Type B pancreatic cell (in vitro differentiated cells): ENCODE measurements around the gene CABLES1. TPM values are rescaled to one million over a fixed set of nuclear protein-coding genes. Genes with fewer than 3 reads are reported as not detected.
"Not testable (repeated sequence)": the region's sequence is repeated elsewhere in the genome, so short reads cannot be mapped to it uniquely, and the experiment has no call there.

ENCODE experiments used
- DNase-seq: peaks from one replicate; pipeline ENCODE4 v3.0.0; 2021; ENCODE audit warnings: mixed read lengths; ENCODE audit not compliant: unreplicated experiment; ENCODE audit errors: extremely low spot score
- H3K27ac Mint-ChIP-seq: 2 replicates; pipeline ENCODE4 v1.8.0; 2021; ENCODE audit warnings: mild to moderate bottlenecking, mixed read lengths
- H3K27me3 Mint-ChIP-seq: 2 replicates; pipeline ENCODE4 v1.8.0; 2021; ENCODE audit warnings: mixed read lengths
- H3K36me3 Mint-ChIP-seq: 2 replicates; pipeline ENCODE4 v1.8.0; 2021; ENCODE audit warnings: mixed read lengths
- H3K4me1 Mint-ChIP-seq: one replicate; pipeline ENCODE4 v1.8.0; 2021; ENCODE audit warnings: mixed read lengths; ENCODE audit not compliant: unreplicated experiment
- H3K4me3 Mint-ChIP-seq: 2 replicates; pipeline ENCODE4 v1.8.0; 2021; ENCODE audit warnings: mild to moderate bottlenecking, mixed read lengths
- H3K9me3 Mint-ChIP-seq: 2 replicates; pipeline ENCODE4 v1.8.0; 2021; ENCODE audit warnings: mixed read lengths
- total RNA-seq: library from RNA; stranded (reverse); gene quantifications from 2 replicates; pipeline ENCODE4 v1.2.1, GENCODE V29; 2021; ENCODE audit warnings: low replicate concordance
- TF ChIP-seq, protein P1 (sequence below): fragments of 200-600 bp; sonication (generic); conservative IDR thresholded peaks from 2 replicates; pipeline ENCODE4 v1.5.0; 2021; ENCODE audit warnings: antibody characterized with exemption, mild to moderate bottlenecking

CABLES1 gene
- total RNA-seq, 1 donor from 2014 or later: 11.4 TPM

- TF ChIP-seq, protein P1, sequence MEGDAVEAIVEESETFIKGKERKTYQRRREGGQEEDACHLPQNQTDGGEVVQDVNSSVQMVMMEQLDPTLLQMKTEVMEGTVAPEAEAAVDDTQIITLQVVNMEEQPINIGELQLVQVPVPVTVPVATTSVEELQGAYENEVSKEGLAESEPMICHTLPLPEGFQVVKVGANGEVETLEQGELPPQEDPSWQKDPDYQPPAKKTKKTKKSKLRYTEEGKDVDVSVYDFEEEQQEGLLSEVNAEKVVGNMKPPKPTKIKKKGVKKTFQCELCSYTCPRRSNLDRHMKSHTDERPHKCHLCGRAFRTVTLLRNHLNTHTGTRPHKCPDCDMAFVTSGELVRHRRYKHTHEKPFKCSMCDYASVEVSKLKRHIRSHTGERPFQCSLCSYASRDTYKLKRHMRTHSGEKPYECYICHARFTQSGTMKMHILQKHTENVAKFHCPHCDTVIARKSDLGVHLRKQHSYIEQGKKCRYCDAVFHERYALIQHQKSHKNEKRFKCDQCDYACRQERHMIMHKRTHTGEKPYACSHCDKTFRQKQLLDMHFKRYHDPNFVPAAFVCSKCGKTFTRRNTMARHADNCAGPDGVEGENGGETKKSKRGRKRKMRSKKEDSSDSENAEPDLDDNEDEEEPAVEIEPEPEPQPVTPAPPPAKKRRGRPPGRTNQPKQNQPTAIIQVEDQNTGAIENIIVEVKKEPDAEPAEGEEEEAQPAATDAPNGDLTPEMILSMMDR: no peak
- no peak overlapping the region for H3K4me3 Mint-ChIP-seq
- H3K27ac Mint-ChIP-seq: no peak overlapping the region
- H3K27me3 Mint-ChIP-seq: peaks cover 22% of the 10 kb centered on the region
- H3K36me3 Mint-ChIP-seq: no peaks in the 10 kb centered on the region
- no peak for DNase-seq
- H3K4me1 Mint-ChIP-seq: peaks cover 13% of the 10 kb centered on the region
- H3K9me3 Mint-ChIP-seq: no peaks in the 10 kb centered on the region
These were observed 41.5 kb upstream of the CABLES1 start for GRCh38 chr18:23093772-23094171.

- H3K4me3 Mint-ChIP-seq: no peak overlapping the region
- H3K27me3 Mint-ChIP-seq: peaks cover 22% of the 10 kb centered on the region
- no peaks in the 10 kb centered on the region for H3K9me3 Mint-ChIP-seq
- no peaks in the 10 kb centered on the region for H3K36me3 Mint-ChIP-seq
- TF ChIP-seq, protein P1: no peak
- no peak overlapping the region for H3K27ac Mint-ChIP-seq
- DNase-seq: no peak
- H3K4me1 Mint-ChIP-seq: peaks cover 13% of the 10 kb centered on the region
These were observed 40.7 kb upstream of the CABLES1 start for GRCh38 chr18:23094411-23095190.

DNA sequence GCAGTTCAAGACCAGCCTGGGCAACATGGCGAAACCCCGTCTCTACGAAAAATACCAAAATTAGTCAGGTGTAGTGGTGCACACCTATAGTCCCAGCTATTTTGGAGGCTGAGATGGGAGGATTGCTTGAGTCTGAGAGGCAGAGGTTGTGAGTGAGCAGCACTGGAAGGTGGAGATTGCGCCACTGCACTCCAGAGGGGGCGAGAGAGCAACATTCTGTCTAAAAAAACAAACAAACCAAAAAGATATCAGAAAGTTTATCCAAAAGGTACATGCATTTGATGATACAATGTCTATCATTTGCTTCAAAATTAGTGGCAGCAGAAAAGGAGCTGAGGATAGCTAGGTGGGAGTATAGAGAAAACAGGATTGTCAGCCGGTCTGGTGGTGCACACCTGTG is 39.8 kb upstream of the CABLES1 start:
- H3K27ac Mint-ChIP-seq: no peak overlapping the region
- no peak for DNase-seq

DNA sequence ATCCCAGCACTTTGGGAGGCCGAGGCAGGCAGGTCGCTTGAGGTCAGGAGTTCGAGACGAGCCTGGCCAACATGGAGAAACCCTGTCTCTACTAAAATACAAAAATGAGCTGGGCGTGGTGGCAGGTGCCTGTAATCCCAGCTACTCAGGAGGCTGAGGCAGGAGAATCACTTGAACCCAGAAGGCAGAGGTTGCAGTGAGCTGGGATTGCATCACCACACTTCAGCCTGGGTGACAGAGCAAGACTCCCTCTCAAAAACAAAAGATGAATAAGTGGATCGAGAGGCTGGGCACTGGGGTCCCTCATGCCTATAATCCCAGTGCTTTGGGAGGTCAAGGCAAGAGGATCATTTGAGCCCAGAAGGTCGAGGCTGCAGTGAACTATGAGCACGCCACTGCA is 38.3 kb upstream of the CABLES1 start:
- not testable (repeated sequence) for H3K27ac Mint-ChIP-seq, H3K9me3 Mint-ChIP-seq, DNase-seq, H3K4me3 Mint-ChIP-seq, H3K36me3 Mint-ChIP-seq
- peaks cover 22% of the 10 kb centered on the region for H3K27me3 Mint-ChIP-seq
- H3K4me1 Mint-ChIP-seq: peaks cover 16% of the 10 kb centered on the region

More for the DNA sequence above, 39.8 kb upstream of the CABLES1 start:
- no peak overlapping the region for H3K4me3 Mint-ChIP-seq
- peaks cover 13% of the 10 kb centered on the region for H3K4me1 Mint-ChIP-seq
- H3K9me3 Mint-ChIP-seq: no peaks in the 10 kb centered on the region
- TF ChIP-seq, protein P1: peak; percentile 14
- peaks cover 22% of the 10 kb centered on the region for H3K27me3 Mint-ChIP-seq
- no peaks in the 10 kb centered on the region for H3K36me3 Mint-ChIP-seq

GRCh38 chr18:23099621-23100020 is 35.7 kb upstream of the CABLES1 start:
- TF ChIP-seq, protein P1: no peak
- Mint-ChIP-seq H3K27ac (peak overlapping the region; percentile 76), H3K4me1 (peaks cover 8% of the 10 kb centered on the region), H3K9me3 (peaks cover 4% of the 10 kb centered on the region), H3K27me3 (peaks cover 13% of the 10 kb centered on the region), H3K4me3 (no peak overlapping the region), H3K36me3 (no peaks in the 10 kb centered on the region)
- DNase-seq: no peak

DNA sequence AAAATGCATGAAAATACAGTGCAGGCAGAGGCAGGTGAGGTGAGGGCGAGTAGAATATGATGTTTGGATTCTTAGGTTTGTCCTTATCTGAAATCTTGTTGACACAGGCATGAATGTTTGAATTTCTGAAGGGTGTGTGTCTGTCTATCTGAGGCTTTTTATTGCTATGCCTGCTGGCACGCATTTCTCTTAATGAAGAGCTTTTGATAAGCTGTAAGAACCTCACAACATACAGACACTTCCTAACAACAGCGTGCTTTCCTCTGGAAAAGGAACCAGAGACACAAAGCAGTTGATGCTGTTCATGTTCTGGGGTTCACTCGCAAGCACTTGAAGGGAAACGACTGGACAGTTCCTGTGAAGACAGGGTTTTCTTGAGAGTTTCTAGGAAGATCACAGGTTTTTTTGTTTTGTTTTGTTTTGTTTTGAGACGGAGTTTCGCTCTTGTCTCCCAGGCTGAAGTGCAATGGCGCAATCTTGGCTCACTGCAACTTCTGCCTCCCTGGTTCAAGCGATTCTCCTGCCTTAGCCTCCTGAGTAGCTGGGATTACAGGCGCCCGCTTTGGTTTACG is 33.3 kb upstream of the CABLES1 start:
- no peaks in the 10 kb centered on the region for H3K36me3 Mint-ChIP-seq
- H3K27ac Mint-ChIP-seq: peak overlapping the region; percentile 96
- no peaks in the 10 kb centered on the region for H3K27me3 Mint-ChIP-seq
- H3K4me1 Mint-ChIP-seq: peaks cover 15% of the 10 kb centered on the region
- H3K4me3 Mint-ChIP-seq: peak overlapping the region; percentile 35
- H3K9me3 Mint-ChIP-seq: peaks cover 4% of the 10 kb centered on the region
- no peak for DNase-seq
- TF ChIP-seq, protein P1: no peak
